Mesodermal cell (in vitro differentiated cells): ENCODE data around the gene FXYD7.

ENCODE experiments used
- H3K27ac ChIP-seq: 2 replicates; pipeline ENCODE4 v1.7.0; 2013; ENCODE audit warnings: mild to moderate bottlenecking, low read depth, low read length, moderate library complexity; ENCODE audit not compliant: severe bottlenecking
- H3K36me3 ChIP-seq: 2 replicates; pipeline ENCODE4 v1.7.1; 2013; ENCODE audit warnings: mild to moderate bottlenecking, low read length, moderate library complexity; ENCODE audit not compliant: control insufficient read depth, insufficient read depth
- H3K4me1 ChIP-seq: one replicate; pipeline ENCODE4 v1.7.1; 2013; ENCODE audit warnings: mild to moderate bottlenecking, low read length; ENCODE audit not compliant: insufficient read depth, control insufficient read depth, poor library complexity, severe bottlenecking
- H3K4me3 ChIP-seq: 2 replicates; pipeline ENCODE4 v1.7.0; 2013; ENCODE audit warnings: low read length, control low read depth, mild to moderate bottlenecking; ENCODE audit not compliant: insufficient read depth, poor library complexity, severe bottlenecking; ENCODE audit errors: extremely low read depth
- H3K9me3 ChIP-seq: 2 replicates; pipeline ENCODE4 v1.7.1; 2013; ENCODE audit warnings: mild to moderate bottlenecking, low read length, moderate library complexity; ENCODE audit not compliant: control insufficient read depth
- WGBS, 2 experiments: methylation state at CpG; one replicate each; pipeline ENCODE4 v1.1.5; 2013; ENCODE audit warnings: missing lambda C conversion rate in 2 of 2; ENCODE audit not compliant: insufficient coverage in 2 of 2; 5-methylcytosine and 5-hydroxymethylcytosine counted together

FXYD7 gene

GRCh38 chr19:35170359-35171061, 27.5 kb downstream of the FXYD7 start:
- Histone ChIP-seq H3K9me3 (peaks cover 11% of the 10 kb centered on the region), H3K27ac (no peak overlapping the region), H3K36me3 (peaks cover 53% of the 10 kb centered on the region), H3K4me3 (no peak overlapping the region), H3K4me1 (no peaks in the 10 kb centered on the region)
- 93 to 94% methylated on average over 6 of the region's 7 CpGs for WGBS, 2 experiments

- Histone ChIP-seq H3K4me1 (no peaks in the 10 kb centered on the region), H3K36me3 (peaks cover 41% of the 10 kb centered on the region), H3K9me3 (no peaks in the 10 kb centered on the region), H3K27ac (no peak overlapping the region), H3K4me3 (no peak overlapping the region)
- WGBS, 2 experiments = 73 to 90% methylated on average over 2 of the region's 3 CpGs
Observed at GRCh38 chr19:35171730-35172129, 28.7 kb downstream of the FXYD7 start.

- Histone ChIP-seq H3K9me3 (peaks cover 8% of the 10 kb centered on the region), H3K27ac (no peak overlapping the region), H3K4me1 (no peaks in the 10 kb centered on the region), H3K36me3 (peaks cover 21% of the 10 kb centered on the region), H3K4me3 (no peak overlapping the region)
- WGBS, 2 experiments = 90 to 95% methylated on average over 4 to 6 of the region's 6 CpGs
Observed at GRCh38 chr19:35174226-35174625, 31.2 kb downstream of the FXYD7 start.

- Histone ChIP-seq H3K9me3 (peaks cover 8% of the 10 kb centered on the region), H3K4me3 (no peak overlapping the region), H3K36me3 (peaks cover 6% of the 10 kb centered on the region), H3K4me1 (no peaks in the 10 kb centered on the region), H3K27ac (no peak overlapping the region)
- 81 to 95% methylated on average over 2 to 3 of the region's 3 CpGs for WGBS, 2 experiments
Observed at GRCh38 chr19:35176181-35176570, 33.1 kb downstream of the FXYD7 start.

GRCh38 chr19:35177377-35178274, 34.6 kb downstream of the FXYD7 start:
- H3K9me3 ChIP-seq = peaks cover 8% of the 10 kb centered on the region
- H3K27ac ChIP-seq = no peak overlapping the region
- no peaks in the 10 kb centered on the region for H3K36me3 ChIP-seq
- H3K4me1 ChIP-seq = no peaks in the 10 kb centered on the region
- no peak overlapping the region for H3K4me3 ChIP-seq
- WGBS, 2 experiments = 84 to 100% methylated on average over 1 to 3 of the region's 7 CpGs

GRCh38 chr19:35178701-35179100, 35.6 kb downstream of the FXYD7 start:
- no peak overlapping the region for H3K4me3 ChIP-seq
- no peak overlapping the region for H3K27ac ChIP-seq
- H3K4me1 ChIP-seq = no peaks in the 10 kb centered on the region
- H3K9me3 ChIP-seq = peaks cover 8% of the 10 kb centered on the region
- no peaks in the 10 kb centered on the region for H3K36me3 ChIP-seq
- 80% methylated on average over 1 of the region's 2 CpGs; no CpG with 5 or more reads in 1 of the 2 experiments for WGBS, 2 experiments

- Histone ChIP-seq H3K9me3 (peaks cover 8% of the 10 kb centered on the region), H3K4me3 (no peak overlapping the region), H3K4me1 (no peaks in the 10 kb centered on the region), H3K27ac (no peak overlapping the region), H3K36me3 (no peaks in the 10 kb centered on the region)
- WGBS, 2 experiments = 86 to 93% methylated on average over 2 to 3 of the region's 3 CpGs
Observed at GRCh38 chr19:35179830-35180229, 36.8 kb downstream of the FXYD7 start.

GRCh38 chr19:35181387-35181786, 38.3 kb downstream of the FXYD7 start:
- WGBS, 2 experiments = 80 to 89% methylated on average over 1 of the region's 1 CpG
- Histone ChIP-seq H3K9me3 (peaks cover 8% of the 10 kb centered on the region), H3K36me3 (no peaks in the 10 kb centered on the region), H3K4me1 (no peaks in the 10 kb centered on the region), H3K4me3 (no peak overlapping the region), H3K27ac (no peak overlapping the region)

GRCh38 chr19:35184267-35184666, 41.2 kb downstream of the FXYD7 start:
- Histone ChIP-seq H3K27ac (no peak overlapping the region), H3K4me1 (no peaks in the 10 kb centered on the region), H3K36me3 (no peaks in the 10 kb centered on the region), H3K9me3 (no peaks in the 10 kb centered on the region), H3K4me3 (no peak overlapping the region)
- no CpG with 5 or more reads among the region's 1 CpG for whole genome bisulfite sequencing, 2 experiments

- H3K36me3 ChIP-seq = no peaks in the 10 kb centered on the region
- no peak overlapping the region for H3K27ac ChIP-seq
- WGBS, 2 experiments = 100% methylated on average over 1 of the region's 2 CpGs; no CpG with 5 or more reads in 1 of the 2 experiments
- H3K4me1 ChIP-seq = no peaks in the 10 kb centered on the region
- no peak overlapping the region for H3K4me3 ChIP-seq
- no peaks in the 10 kb centered on the region for H3K9me3 ChIP-seq
Observed at GRCh38 chr19:35184884-35185283, 41.8 kb downstream of the FXYD7 start.
